GM18505 (cell line): ENCODE results near the gene LAGE3.

Experiments
- ATAC-seq: cut with Tn5 transposase; IDR thresholded peaks from one replicate; pipeline ENCODE4 v1.9.1; 2021; ENCODE audit not compliant: unreplicated experiment
- POLR2A ChIP-seq: IDR thresholded peaks from 4 replicates; pipeline ENCODE4 v1.6.1; 2011; ENCODE audit warnings: borderline replicate concordance; ENCODE audit not compliant: insufficient read depth, insufficient read length; ENCODE audit errors: extremely low read depth

Gene LAGE3

DNA sequence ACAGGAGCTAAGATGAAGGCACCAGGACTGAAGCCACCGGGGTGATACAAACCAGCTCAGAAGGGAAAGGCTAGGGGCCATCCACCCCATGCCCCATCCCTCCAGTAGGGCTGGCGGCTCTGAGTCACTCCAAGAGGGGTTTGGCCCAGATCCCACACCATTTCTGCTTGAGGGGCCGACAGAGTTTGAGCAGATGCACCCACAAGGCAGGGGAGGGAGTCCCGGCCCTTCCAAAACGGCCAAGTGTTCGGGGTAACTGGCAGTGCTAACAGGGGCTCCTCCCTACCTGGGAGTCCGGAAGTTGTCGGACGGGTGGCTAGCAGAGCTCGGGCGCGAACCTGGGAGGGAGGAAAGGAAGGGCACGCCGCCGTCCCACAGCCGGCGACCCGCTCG is 10.9 kb upstream of the LAGE3 start:
- peak; percentile 23 for ATAC-seq
- TF ChIP-seq POLR2A, result no peak

- no peak for TF ChIP-seq POLR2A
- no peak for ATAC-seq
Measured at GRCh38 chrX:154489182-154489581, 10.1 kb upstream of the LAGE3 start.

GRCh38 chrX:154488336-154489075 is 9.4 kb upstream of the LAGE3 start:
- no peak for TF ChIP-seq POLR2A
- no peak for ATAC-seq

GRCh38 chrX:154487518-154488290 is 8.6 kb upstream of the LAGE3 start:
- no peak for ATAC-seq
- no peak for TF ChIP-seq POLR2A

- TF ChIP-seq POLR2A, result no peak
Measured at GRCh38 chrX:154486396-154487207, 7.5 kb upstream of the LAGE3 start, which contains the start of gene UBL4A. Gene UBL4A (minus strand): TSS chrX:154486615. CDS start chrX:154486584, 31 bp downstream.

GRCh38 chrX:154486052-154486395 is 6.9 kb upstream of the LAGE3 start:
- ATAC-seq, result no peak
- TF ChIP-seq POLR2A, result peak; percentile 31

More at GRCh38 chrX:154486396-154487207, 7.5 kb upstream of the LAGE3 start, which contains the start of gene UBL4A:
- ATAC-seq, result no peak

DNA sequence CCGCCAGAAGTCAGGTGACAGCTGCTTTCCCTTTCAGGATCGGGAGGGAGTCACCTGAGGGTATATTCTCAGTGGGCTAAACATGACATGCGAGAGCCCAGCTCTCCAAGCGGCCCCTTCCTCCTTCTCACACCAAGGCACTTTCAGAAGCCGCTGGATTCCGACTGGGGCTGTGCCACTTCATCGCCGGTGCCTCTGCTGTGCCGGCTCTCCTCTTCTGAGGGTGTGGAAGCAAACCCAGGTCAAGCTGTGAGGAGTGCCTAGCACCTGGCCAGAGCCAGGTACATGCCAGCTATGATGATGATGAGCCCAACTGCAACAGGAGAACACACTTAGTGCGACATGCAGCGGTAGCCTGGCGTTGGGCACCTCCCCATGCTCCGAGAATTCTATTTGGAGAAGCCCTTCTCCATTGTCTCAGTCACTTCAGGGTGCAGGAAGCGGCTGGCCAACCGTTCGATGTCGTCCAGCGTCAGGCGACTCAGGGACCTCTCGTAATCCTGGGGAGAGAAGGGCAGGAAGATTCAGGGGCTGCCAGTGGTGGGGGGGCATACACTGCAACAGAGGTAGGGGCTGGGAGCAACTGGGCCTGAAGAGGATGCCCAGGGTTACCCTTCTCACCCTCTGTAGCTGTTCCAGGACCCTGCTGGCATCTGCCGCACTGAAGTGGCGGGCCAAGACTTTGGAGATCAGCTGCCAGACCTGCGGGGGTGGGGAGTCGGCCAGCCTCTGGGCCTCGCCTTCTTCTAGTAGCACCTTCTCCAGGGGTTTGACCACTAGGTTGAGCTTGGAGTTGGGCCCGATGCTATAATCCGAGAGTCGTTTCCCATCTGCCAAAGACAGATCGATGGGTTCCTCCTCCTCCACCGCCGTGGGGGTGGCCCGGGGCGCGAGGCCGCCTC is 6.3 kb upstream of the LAGE3 start:
- ATAC-seq, result no peak
- TF ChIP-seq POLR2A, result no peak

GRCh38 chrX:154484255-154485149 is 5.4 kb upstream of the LAGE3 start:
- ATAC-seq, result no peak
- no peak for TF ChIP-seq POLR2A

DNA sequence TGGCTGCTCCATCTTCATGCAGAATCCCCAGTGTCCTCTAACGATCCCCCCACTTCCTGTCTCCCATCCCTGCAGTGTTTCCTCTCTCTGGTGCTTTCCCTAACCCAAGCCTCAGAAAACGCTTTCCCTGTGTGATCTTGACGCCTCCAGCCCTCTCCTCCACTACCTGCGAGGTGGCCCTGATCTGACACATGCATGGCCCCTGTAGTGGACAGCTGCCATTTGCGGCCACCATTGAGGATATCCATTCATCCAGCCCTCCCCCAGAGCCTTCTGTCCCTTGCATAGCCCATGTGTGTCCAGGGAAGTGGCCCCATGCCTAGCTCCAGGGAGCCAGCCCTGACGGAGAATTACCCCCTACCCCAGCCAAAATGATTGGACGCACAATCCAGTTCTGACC is 4.2 kb upstream of the LAGE3 start:
- ATAC-seq, result no peak
- TF ChIP-seq POLR2A, result no peak

DNA sequence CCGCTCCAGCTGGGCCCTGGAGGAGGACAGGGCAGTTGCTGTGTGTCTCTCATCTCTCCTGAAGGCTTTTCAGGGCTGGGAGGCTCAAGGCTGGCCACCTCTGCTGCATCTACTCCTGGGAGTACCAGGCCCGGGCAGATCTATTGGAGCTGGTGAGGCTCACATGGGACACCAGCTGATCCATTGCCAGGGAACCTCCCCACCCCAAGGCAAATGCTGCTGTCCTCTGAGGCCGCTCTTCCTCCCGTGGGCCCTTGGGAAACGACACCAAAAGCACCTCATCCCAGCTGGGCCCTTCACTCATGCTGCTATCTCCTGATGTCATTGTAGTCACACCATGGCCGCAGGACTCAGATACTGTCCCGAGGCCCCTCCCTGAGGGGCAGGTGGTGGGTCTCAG is 3.7 kb upstream of the LAGE3 start:
- TF ChIP-seq POLR2A, result no peak
- ATAC-seq, result no peak

DNA sequence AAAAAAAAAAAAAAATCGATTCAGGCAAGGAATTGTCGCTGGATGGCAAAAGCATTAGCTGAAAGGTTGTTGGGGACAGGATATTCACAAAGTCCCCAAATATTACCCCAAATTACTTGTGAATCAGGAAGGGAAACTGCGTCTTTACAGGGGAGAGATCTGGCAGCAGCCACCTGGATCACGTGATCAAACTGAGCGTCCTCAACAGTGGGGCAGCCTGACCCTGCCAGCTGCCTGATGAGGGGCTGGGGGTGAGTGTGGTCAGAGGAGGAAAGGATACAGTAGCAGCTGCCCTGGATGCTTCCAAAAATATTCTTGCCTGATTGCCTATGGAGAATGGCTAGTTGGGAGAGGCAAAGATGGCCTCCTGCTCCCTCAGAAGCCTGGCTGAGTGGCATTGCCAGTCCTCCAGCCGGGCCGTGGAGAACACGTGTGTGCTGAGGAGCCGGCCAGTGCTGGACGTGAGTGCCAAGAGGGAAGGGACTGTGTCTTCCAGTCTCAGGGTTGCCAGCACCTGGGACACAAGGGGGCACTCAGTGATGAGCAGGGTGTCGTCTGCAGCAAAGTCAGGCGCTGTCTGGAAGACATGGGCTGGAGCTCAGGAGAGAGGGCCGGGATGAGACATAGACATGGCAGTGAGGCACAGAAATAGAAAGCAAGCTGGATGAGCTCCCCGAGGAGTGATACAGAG is 3.0 kb upstream of the LAGE3 start:
- TF ChIP-seq POLR2A, result no peak
- no peak for ATAC-seq
